OCI-LY7 (cell line): Measurements from ENCODE around the gene SATB1. TPM values are rescaled to one million over a fixed set of nuclear protein-coding genes. Genes with fewer than 3 reads are reported as not detected.

Experiments
- BruUV-seq: library from RNA; stranded (reverse); fragments of 400-500 nt; replicated peaks from 2 replicates; lab custom pipeline; 2021; lab: Mats Ljungman, UMichigan
- CTCF ChIA-PET: fragments of 300-600 bp; sonication (Branson Sonifier 250); formaldehyde crosslinking; loops from one replicate; lab custom pipeline; 2022; ENCODE audit warnings: antibody characterized with exemption; ENCODE audit not compliant: unreplicated experiment; lab: Charles Lee
- POLR2A ChIA-PET: fragments of 300-600 bp; sonication (Branson Sonifier 250); formaldehyde crosslinking; loops from one replicate; lab custom pipeline; 2022; ENCODE audit warnings: antibody characterized with exemption; lab: Charles Lee
- DNase-seq: peaks from one replicate; pipeline ENCODE4 v3.0.0-alpha.2; 2015; ENCODE audit warnings: low spot score
- H2AFZ ChIP-seq: fragments of 200-600 bp; sonication (generic), shearing (Covaris generic); 2 replicates; pipeline ENCODE4 v1.6.1; 2014; ENCODE audit warnings: mild to moderate bottlenecking, antibody characterized with exemption, low read length, moderate library complexity
- H3K27ac ChIP-seq: fragments of 200-600 bp; sonication (generic); 2 replicates; pipeline ENCODE4 v1.5.1; 2014; ENCODE audit warnings: mixed run types, low read depth, mild to moderate bottlenecking, moderate library complexity, low read length, inconsistent platforms; ENCODE audit not compliant: poor library complexity, severe bottlenecking
- H3K36me3 ChIP-seq: fragments of 200-600 bp; sonication (generic); 2 replicates; pipeline ENCODE4 v1.6.1; 2014; ENCODE audit warnings: mild to moderate bottlenecking, antibody characterized with exemption, low read length, moderate library complexity, mixed read lengths; ENCODE audit not compliant: insufficient read depth
- H3K4me1 ChIP-seq: fragments of 200-600 bp; sonication (generic); 2 replicates; pipeline ENCODE4 v1.5.1; 2014; ENCODE audit warnings: mild to moderate bottlenecking, low read length; ENCODE audit not compliant: insufficient read depth, poor library complexity, severe bottlenecking
- H3K4me2 ChIP-seq: fragments of 200-600 bp; sonication (generic); 2 replicates; pipeline ENCODE4 v1.6.1; 2014; ENCODE audit warnings: mild to moderate bottlenecking, low read length
- H3K4me3 ChIP-seq: fragments of 200-600 bp; sonication (generic); 2 replicates; pipeline ENCODE4 v1.5.1; 2014; ENCODE audit warnings: mild to moderate bottlenecking, low read depth, low read length; ENCODE audit not compliant: poor library complexity, severe bottlenecking
- H3K79me2 ChIP-seq: fragments of 200-600 bp; sonication (generic); 2 replicates; pipeline ENCODE4 v1.6.1; 2016; ENCODE audit warnings: low read depth, mild to moderate bottlenecking, low read length, moderate library complexity, mixed read lengths; ENCODE audit not compliant: insufficient read depth
- H3K9me2 ChIP-seq: fragments of 200-600 bp; sonication (generic); 2 replicates; pipeline ENCODE4 v1.6.1; 2016; ENCODE audit warnings: mild to moderate bottlenecking, low read length, mixed read lengths; ENCODE audit not compliant: insufficient read depth
- H3K9me3 ChIP-seq: fragments of 200-600 bp; sonication (generic); 2 replicates; pipeline ENCODE4 v1.6.1; 2014; ENCODE audit warnings: mild to moderate bottlenecking, mixed run types, low read length, mixed read lengths
- H4K20me1 ChIP-seq: fragments of 200-600 bp; sonication (generic); 2 replicates; pipeline ENCODE4 v1.6.1; 2014; ENCODE audit warnings: mild to moderate bottlenecking, antibody characterized with exemption, low read length, moderate library complexity, mixed read lengths; ENCODE audit not compliant: insufficient read depth
- EZH2phosphoT487 ChIP-seq: fragments of 200-600 bp; sonication (generic); IDR thresholded peaks from 2 replicates; pipeline ENCODE4 v1.6.1; 2018; ENCODE audit warnings: low read depth, borderline replicate concordance, mild to moderate bottlenecking, mixed run types, antibody characterized with exemption, low read length, moderate library complexity, mixed read lengths
- intact Hi-C: fragments of 100-400 bp; cut with micrococcal nuclease; formaldehyde crosslinking; loops from one replicate; pipeline ENCODE4 v1.10.0; 2022; ENCODE audit not compliant: unreplicated experiment
- total RNA-seq, 2 experiments: library from RNA; depleted of rRNA in 1 of 2; stranded (reverse); fragments of >200 nt in 1 of 2; shearing (Covaris generic) in 1 of 2; gene quantifications; 2 replicates each; pipeline ENCODE4 v1.2.3, GENCODE V29; 2014 to 2022
- TF ChIP-seq, protein P1 (sequence below): fragments of 200-600 bp; sonication (generic); conservative IDR thresholded peaks from 2 replicates; pipeline ENCODE4 v1.5.1; 2014; ENCODE audit warnings: mild to moderate bottlenecking, antibody characterized with exemption, low read length, moderate library complexity, mixed read lengths

Gene SATB1
- total RNA-seq, 2 experiments from 2014 or later: 2.5 to 5.6 TPM

DNA sequence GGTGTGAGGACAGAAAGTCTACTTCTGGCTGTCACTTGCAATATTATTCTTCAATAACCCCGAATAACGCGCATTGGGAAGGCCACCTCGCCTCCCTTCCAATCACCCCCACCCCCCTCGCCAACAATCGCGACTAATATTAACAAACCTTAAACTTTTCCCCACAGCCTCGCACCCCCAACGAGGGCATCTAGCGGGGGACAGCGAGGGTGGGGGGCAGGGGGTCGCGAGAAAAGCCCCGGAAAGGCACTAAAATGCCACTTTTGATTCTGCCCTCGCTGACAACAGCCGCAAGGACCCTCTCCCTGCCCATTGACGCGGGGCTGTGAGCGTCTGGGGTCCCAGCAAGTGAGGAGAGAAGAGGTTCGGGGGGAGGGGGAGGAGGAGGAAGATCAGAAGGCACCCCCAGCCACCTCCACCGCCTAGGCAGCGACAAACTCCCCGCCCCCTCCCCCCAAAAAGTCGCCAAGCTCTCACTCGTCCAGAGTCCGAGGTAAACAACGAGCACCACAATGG is 868 bp downstream of the SATB1 start:
- Histone ChIP-seq H2AFZ (peak overlapping the region; percentile 61), H3K9me2 (no peaks in the 10 kb centered on the region), H3K27ac (no peak overlapping the region), H3K36me3 (no peaks in the 10 kb centered on the region), H3K4me2 (peak overlapping the region; percentile 99), H4K20me1 (no peaks in the 10 kb centered on the region), H3K79me2 (no peaks in the 10 kb centered on the region), H3K4me3 (peak overlapping the region; percentile 81), H3K4me1 (peaks cover 12% of the 10 kb centered on the region), H3K9me3 (no peaks in the 10 kb centered on the region)
- no TSS peak for BruUV-seq
- POLR2A ChIA-PET: no interaction called here
- TF ChIP-seq, protein P1, sequence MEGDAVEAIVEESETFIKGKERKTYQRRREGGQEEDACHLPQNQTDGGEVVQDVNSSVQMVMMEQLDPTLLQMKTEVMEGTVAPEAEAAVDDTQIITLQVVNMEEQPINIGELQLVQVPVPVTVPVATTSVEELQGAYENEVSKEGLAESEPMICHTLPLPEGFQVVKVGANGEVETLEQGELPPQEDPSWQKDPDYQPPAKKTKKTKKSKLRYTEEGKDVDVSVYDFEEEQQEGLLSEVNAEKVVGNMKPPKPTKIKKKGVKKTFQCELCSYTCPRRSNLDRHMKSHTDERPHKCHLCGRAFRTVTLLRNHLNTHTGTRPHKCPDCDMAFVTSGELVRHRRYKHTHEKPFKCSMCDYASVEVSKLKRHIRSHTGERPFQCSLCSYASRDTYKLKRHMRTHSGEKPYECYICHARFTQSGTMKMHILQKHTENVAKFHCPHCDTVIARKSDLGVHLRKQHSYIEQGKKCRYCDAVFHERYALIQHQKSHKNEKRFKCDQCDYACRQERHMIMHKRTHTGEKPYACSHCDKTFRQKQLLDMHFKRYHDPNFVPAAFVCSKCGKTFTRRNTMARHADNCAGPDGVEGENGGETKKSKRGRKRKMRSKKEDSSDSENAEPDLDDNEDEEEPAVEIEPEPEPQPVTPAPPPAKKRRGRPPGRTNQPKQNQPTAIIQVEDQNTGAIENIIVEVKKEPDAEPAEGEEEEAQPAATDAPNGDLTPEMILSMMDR: no peak
- TF ChIP-seq EZH2phosphoT487: no peak
- CTCF ChIA-PET: no interaction called here
- DNase-seq: no peak
- intact Hi-C loops: loop anchor here (5.0 kb wide), 1 partner anchor 78 kb away; no protein-coding TSS in a partner anchor

DNA sequence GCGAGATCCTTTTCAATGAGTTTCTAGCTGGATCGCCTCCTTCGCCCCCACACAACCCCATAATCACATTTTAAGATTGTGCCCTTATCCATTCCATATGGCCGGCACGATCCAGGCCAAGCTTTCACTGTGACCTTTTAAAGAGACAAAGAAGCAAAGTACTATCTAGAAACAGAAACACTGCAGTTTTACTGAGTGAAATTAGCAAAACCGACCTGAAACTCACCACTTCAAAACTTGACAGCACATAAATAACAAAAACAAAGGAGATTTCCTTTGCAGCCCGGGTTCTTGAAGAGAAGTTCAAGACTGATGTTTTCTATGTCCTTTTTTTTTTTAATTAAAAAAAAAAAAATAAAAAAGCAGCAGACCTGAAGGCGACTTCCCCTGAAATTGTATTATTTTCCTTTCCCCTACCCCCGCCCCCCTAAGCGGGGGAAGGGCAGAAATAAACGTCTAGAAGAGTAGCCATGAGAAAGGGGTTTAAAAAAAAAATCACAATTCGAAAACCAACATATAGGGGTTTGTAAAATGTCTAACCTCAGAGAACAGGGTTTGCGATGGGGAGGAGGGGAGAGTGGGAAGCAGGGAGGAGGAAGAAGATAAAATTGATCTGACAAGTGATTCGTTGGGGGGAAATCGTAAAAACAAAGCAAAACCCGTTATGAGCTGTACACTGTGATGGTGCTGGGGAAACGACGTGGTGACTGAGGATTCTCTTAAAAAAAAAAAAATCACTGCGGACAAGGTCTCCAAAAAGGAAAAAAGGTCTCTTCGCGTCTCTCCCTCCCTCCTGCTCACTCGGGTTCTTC is 1.5 kb downstream of the SATB1 start:
- Histone ChIP-seq H3K4me1 (peaks cover 12% of the 10 kb centered on the region), H2AFZ (peak overlapping the region; percentile 61; the same call in 1 of the 2 replicates), H4K20me1 (no peaks in the 10 kb centered on the region), H3K4me3 (peak overlapping the region; percentile 81), H3K9me3 (no peaks in the 10 kb centered on the region), H3K36me3 (no peaks in the 10 kb centered on the region), H3K27ac (no peak overlapping the region), H3K79me2 (no peaks in the 10 kb centered on the region), H3K9me2 (no peaks in the 10 kb centered on the region), H3K4me2 (peak overlapping the region; percentile 99)
- peak; percentile 87 for DNase-seq
- TF ChIP-seq EZH2phosphoT487: no peak
- TF ChIP-seq, protein P1: no peak
- intact Hi-C loops: loop anchor here (5.0 kb wide), 1 partner anchor 79 kb away; no protein-coding TSS in a partner anchor
- ChIA-PET POLR2A (no interaction called here), CTCF (no interaction called here)
- BruUV-seq: no TSS peak

DNA sequence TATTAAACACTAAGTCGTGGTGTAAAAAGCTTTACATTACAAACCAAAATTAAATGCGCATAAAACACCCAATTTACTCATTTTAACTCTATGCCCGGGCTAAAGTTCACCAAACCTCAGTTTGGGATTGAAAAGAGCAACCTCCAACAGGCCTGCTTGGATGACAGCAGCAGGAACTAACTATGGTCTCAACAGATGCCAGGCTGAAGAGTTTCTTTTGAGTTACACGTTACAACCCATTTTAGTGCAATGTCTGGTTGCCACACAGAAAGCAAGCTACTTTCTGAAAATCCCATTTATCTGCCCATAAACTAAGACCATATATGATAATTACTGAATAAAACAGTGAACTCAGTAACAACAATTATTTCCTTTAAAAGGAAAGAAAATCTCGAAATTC is 2.2 kb downstream of the SATB1 start:
- Histone ChIP-seq H2AFZ (no peak overlapping the region), H3K4me1 (peaks cover 12% of the 10 kb centered on the region), H3K9me2 (no peaks in the 10 kb centered on the region), H3K79me2 (no peaks in the 10 kb centered on the region), H3K9me3 (no peaks in the 10 kb centered on the region), H3K4me3 (peak overlapping the region; percentile 81), H3K4me2 (peak overlapping the region; percentile 99), H3K27ac (no peak overlapping the region), H3K36me3 (no peaks in the 10 kb centered on the region), H4K20me1 (no peaks in the 10 kb centered on the region)
- ChIA-PET CTCF (no interaction called here), POLR2A (no interaction called here)
- TF ChIP-seq, protein P1: no peak
- TF ChIP-seq EZH2phosphoT487: no peak
- intact Hi-C loops: loop anchor here (5.0 kb wide), 1 partner anchor 79 kb away; no protein-coding TSS in a partner anchor
- no TSS peak for BruUV-seq
- DNase-seq: no peak
